ENCODE measurements around the gene C2CD5.

GRCh38 chr12:22578328-22578727 lies 34.0 kb upstream of the C2CD5 start:
- TF ChIP-seq CTCF (conservative IDR thresholded peaks at IDR 0.05; ENCODE audit: low read depth, low read length) (no peak), EZH2 (IDR thresholded peaks at IDR 0.05; ENCODE audit: borderline replicate concordance, low read depth, low read length, poor library complexity, severe bottlenecking) (no peak)
